ENCODE results near the gene CYP19A1.

The CYP19A1 gene

DNA sequence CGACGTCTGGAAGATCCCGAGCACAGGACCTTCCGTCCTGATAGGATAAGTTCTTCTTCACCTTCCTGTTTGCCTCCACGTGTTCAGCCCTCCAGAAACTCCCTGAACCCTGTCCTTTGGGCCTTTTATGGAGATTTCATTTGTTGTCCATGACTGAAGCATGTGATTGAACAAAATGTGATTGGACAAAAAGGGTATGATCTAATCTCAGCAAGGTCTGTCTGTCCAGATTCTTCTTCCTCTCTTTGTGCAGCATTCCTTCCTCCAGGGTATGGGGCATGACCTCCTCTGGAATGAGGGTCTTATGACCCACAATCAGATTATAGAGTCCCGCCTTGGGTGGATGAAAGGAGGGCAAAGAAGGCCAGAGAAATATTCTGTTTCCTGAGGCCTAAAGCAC is at the start of gene CYP19A1:
TSS of gene CYP19A1 (minus strand) at position 101 of the 400 bp plus-strand sequence. CDS start 95,684 bp downstream, outside the sequence.
- no peak for DNase-seq (ENCODE audit: low read depth, low spot score)

DNA sequence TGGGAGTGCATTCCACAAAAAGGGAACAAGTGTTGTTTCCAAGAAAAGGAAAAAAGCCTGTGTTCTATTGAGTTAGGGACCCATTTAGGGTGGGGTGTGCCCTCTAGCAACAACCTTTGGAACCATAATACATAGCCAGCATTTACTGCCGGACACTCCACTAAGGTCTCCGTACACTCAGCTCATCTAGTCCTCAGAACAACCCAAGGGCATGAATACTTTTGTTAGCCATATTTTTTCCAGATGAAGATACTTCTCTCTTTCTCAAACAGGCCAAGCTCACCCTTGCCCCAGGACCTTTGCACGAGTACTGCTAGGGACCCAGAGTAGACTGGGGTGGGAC is 49.3 kb upstream of the CYP19A1 start:
- no peak for DNase-seq (ENCODE audit: low read depth, low spot score)

DNA sequence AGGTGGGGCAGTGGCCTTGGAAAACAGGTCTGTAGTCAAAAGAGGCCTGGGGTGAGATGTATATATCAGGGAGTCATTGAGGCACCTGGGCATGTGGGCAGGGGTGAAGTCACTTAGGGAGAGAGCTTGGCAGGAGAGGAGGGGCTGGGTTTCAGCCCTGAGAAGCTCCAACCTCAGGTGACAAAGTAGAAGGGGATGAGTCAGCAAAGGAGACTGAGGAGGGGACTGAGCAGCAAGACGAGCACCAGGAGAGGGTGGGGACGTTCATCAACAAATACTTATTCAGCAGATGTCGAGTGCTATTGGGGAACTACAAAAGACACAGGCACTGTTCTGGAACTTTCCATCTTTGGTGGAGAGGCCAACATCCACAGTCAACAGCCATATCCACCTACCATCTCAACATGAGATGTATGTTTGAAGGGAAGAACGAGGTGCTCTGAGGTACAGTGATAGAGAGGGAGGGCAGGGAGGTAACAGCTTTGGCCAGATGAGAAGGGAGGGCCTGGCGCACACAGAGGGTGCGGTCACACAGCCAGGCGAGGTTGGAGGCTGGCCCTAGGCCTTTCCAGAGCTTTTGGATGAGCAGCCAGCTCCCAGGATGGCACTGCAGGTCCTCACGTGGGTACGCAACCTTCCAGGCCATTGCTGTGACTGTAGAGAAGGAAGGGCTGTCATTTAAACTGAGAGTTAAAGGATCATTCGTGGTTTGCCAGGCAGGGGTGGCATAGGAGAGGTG is 48.7 kb upstream of the CYP19A1 start:
- no peak for DNase-seq (ENCODE audit: low read depth, low spot score)

DNA sequence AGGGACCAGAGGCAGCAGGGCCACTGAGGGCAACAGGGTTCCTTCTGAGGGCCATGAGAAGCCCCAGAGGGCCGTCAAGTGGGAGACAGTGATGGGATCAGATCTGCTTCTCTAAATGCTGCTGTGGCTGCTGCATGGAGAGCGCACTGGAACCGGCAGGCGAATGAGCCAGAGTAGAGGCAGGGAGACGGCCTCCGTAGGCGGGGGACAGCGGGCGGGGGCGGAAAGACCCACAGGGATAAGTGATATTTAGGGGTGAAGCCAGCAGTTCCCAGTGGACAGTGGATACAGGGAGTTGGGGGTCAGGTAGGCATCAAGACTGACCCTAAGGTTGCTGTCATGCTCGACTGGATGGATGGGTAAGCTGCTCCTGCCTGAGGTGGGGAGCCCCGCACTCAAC is 48.1 kb upstream of the CYP19A1 start:
- DNase-seq (ENCODE audit: low read depth, low spot score) = no peak

DNA sequence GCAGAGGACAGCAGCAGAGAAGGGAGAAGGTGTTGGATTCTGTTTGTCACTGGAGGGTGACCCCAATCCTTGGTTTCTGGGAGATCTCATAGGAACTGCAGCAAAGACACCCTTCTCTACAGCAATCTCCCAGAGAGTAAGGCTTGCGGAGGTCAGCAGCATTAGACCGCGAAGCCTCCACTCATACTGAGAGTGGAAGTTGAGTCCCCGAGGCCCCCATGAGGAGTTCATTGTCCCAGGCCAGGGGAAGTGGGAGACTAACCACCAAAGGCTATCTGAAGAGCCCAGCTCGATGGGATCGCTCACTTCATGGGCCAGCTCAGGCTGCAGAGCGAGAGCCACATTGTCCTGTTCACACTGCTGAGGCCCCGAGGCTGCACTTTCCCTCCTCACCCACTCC is 47.6 kb upstream of the CYP19A1 start:
- DNase-seq (ENCODE audit: low read depth, low spot score) = no peak

DNA sequence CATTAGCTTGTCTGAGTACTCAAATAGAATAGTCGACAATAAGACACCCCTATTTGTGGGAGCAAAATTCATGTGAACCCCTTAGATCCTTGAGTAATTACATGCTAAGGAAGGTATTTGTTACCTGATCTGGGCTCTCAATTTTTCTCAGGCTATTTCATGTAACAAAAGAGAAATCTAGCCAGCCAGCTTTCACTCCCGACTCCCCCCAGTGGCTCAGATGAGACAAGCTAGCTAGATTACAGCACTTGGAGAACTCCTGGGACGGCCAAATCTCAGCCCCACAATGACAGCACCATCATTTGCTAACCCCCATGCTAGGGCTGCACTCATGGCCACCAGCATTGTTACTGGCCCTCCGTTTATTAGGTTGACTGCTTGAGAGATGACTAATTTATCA is 44.4 kb upstream of the CYP19A1 start:
- DNase-seq (ENCODE audit: low read depth, low spot score) = peak; percentile 71

DNA sequence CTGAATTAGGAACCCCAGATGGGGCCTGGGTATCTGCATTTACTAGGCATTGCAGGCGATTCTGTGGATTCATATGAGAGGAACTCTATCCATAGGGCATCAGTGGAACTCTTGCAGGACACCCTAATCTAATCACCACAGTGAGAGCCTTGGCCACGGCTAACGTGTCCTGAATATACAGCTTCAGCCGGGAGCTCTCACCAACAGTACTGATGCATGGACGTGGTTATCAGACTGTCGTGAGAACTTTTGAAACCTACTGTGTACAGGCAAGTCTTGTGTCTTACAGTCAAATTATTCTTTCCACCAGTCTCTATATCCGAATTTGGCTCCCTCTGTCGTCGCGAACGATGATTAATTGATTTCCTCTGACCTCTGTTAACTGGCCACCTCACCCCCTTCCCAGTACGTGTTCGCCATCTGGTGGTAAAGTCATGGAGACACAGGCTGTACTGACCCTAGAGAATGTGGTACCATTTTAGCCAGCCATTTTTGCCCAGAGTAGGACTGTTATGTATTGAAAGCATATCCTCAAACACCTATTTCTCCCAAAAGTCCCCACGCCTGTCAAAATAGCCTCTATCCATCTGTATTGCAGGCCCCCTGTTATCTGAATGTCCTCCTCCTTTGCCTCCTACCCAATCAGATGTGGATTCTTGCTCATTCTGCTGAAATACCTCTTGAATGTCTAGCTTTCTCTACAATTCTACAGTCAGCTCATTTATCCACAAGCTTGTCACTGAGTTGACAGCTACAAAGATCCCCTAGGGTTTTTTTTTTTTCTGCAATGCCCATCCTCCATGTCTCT is 42.8 kb upstream of the CYP19A1 start:
- peak; percentile 83 for DNase-seq (ENCODE audit: low read depth, low spot score)

DNA sequence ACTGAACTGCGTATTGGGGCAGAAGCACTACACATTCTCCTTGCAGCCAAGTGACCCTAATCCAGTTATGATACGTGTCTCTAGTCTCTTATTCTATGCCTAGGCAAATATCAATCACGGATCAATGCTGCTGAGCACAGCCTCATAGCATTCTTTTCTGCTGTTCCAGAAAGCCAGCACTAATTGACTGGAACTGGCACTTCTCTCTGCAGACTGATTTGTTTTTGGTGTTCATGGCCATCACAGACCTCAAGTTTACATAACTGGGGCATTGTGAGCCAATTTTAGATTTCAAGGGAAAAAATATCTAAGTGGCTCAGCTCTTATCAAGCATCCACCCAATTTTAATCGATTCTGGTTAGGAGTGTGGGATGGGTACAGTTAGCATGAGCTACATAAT is 41.0 kb upstream of the CYP19A1 start:
- no peak for DNase-seq (ENCODE audit: low read depth, low spot score)

DNA sequence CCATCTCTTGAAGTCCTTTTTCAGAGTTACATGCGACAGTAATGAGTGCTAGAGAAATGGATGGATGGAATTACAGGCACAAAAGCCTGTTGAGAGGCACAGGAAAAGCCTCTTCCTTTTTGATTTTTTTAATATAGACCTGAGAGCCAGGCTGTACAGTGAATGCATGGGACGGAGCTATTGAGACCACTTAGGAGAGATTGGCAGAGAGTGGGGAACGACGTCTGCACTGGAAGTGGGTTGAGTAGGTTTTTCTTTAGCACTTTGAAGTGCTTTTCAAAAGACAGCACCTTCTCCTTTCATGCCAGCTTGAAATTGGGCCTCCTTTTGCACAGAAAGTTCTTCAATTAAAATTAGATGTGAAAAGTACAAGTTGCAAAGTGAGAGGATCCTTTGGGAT is 40.0 kb upstream of the CYP19A1 start:
- DNase-seq (ENCODE audit: low read depth, low spot score) = no peak

DNA sequence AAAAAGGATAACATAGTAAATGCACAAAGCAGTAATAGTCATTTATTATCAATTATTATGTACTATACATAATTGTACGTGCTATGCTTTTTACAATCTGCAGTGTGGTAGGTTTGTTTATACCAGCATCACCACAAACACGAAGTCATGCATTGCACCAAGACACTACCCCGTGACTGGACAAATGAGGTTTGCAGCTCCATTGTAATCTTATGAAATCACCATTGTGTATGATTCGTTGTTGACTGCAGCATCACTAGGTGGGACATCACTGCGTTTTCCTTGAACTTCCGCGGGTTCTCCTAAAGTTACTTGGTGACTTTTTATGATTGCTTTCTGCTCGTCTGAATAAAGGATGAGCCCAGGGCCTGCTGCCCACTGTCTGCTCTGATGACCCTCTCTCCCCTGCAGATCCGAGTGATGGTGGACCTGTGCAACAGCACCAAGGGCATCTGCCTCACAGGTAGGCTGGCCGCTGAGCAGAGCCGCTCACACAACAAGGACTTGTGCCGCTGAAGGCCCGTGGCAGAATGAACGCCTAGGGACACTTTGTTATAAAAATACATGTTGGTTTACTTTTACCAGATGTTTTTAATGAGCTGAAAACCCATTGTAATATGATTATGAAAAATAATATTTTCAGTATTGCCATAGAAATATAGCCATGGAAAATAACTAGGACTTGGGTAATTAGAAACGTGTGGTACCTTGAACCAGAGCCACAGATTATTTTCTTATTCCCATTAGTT is 38.8 kb upstream of the CYP19A1 start:
- peak; percentile 50 for DNase-seq (ENCODE audit: low read depth, low spot score)

DNA sequence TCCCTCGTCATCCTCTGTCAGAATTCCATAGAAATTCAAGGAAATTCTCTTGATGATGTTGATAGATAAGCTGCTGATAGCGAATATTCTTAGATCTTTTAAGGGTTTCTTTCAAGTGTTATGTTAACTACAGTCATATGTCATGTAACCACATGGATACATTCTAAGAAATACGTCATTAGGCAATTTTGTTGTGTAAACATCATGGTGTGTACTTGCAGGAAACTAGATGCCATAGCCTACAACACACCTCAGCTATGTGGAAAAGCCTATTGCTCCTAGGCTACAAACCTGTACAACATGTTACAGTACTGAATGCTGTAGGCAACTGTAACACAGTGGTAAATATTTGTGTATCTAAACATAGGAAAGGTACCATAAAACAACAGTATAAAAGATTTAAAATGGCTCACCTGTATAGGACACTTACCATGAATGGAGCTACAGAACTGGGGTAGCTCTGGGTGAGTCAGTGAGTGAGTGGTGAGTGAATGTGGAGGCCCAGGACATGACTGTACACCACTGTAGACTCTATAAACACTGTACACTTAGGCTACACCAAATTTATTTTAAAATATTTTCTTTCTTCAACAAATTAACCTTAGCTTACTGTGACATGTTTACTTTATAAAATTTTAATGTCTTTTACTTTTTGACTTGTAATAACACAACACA is 37.7 kb upstream of the CYP19A1 start:
- DNase-seq (ENCODE audit: low read depth, low spot score) = peak; percentile 33

DNA sequence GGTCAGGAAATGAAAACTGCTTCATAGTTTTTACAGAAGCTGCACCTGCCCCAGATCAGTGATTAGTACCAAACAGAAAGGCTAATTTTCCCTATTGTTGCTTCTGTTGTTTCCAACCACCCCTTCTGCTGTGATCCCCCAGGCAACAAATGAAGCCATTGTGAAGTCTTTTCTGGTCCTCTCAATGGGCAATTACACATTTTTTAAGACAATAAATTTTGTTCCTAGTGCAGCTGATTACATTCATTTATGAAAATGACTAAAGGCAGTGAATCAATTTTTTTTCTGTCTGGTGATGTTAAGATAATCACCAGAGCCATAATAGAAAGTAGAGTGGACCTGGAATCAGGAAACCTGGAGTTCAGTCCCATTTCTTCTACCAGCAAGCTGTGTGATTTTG is 35.7 kb upstream of the CYP19A1 start:
- DNase-seq (ENCODE audit: low read depth, low spot score) = no peak

DNA sequence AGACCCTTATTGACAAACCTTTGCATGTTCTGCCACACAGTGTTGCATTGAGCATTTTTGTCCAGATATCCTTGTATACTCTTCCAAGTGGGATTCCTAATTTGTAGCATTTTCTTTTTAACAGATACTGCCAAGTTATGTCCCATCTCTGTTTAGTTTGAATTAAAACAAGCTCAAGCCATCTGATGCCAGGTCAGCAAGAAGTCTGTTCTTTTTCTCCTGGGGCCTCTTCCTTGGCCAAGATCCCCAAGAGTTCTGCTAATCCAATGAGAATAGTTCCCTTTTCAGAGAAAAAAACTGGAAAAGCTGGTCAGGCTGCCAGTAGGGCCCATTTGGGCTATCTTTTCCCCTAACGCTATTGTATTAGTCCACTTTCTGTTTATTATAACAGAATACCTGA is 32.9 kb upstream of the CYP19A1 start:
- DNase-seq (ENCODE audit: low read depth, low spot score) = no peak

DNA sequence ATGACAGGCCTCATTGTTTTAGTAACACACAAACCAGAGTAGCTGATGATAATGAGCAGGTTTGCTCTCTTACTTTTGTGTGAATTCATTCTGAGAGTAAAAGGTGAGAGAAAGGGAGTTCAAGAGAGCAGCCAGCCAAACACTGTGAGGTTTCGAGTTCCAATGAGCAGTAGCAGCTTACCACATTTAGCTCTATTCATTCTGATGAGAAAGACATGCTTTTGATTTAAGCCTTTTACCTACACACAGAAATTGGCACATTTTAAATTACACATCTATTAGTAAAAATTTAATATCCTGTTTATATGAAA is 31.0 kb upstream of the CYP19A1 start:
- DNase-seq (ENCODE audit: low read depth, low spot score) = peak; percentile 30

DNA sequence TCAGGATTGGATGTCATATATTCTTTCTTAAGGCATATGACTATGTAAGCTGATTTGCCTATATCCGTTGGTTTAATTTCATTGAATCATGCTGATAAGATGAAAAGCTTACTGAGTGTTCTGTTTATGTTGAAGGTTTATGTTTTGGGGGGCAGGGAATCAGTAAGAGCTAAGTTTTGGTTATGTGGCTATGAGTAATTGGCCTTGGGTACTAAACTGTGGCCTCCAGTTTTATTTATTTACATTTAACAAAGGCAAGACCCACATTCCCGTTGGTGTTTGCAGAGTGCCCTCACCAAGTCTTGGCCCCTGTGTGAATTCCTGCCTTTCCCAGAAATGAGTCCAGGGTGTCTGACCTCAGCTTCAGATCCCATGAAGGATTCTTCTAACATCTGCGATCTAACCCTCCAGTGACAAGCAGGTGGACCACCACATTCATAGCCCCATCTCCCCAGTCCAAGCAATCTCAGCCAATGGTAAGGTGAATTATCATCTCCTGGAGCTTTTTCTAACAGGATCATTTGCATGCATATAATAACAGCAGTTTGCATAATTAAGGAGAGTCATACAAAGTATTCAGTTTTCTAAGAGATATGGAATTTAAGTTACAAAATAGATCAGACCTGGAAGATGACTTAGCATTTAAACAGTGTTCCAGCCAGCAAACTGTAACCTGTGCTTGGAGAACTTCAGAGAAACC is 30.5 kb upstream of the CYP19A1 start:
- DNase-seq (ENCODE audit: low read depth, low spot score) = peak; percentile 63

DNA sequence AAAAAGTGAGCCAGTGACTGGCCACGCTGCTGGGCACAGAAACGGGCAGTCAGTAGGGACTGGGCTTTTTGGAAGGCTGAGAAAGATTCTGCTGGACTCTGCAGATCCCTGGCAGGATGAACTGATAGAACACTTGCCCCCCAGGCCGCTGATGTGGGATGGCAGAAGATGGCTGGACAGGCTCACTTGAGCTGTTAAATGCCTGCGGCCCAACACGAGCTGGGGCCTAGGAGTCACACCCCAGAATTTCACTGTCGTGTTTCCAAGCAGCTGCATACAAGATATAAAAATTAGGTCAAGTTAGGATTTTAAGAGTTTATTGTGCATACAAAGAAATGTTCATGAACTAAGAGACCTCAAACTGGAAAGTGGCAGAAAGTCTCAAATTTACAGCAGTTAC is 29.9 kb upstream of the CYP19A1 start:
- DNase-seq (ENCODE audit: low read depth, low spot score) = no peak

DNA sequence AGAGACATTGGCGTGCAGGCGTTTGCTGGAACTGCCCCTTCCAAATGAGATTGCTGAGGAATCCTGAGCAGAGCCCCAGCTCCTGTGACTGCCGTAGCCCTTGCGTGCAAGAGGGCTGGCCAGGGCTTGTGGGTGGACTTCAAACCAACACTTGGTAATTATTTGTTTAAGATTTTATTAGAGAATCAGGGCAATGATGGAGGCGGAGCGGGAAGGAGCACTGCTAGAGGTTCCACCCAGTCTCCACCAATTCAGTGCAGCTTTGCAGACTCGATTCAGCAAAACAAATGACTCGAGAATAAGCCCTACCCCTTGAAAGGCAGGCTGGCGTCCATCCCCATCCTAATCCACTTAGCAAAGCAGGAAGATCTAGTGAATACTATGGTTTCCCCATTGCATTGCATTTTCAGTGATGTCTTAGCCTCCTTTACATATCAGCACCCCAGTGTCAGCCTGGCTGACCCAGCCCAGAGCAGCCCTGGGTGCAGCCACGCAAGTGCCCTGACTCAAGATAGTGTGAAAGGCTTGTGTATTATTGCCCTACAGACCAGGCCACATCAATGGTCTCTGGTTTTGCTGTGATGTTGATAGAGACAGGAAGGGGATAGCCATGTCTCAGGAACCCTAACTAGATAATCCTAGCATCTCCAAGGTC is 29.1 kb upstream of the CYP19A1 start:
- DNase-seq (ENCODE audit: low read depth, low spot score) = no peak

DNA sequence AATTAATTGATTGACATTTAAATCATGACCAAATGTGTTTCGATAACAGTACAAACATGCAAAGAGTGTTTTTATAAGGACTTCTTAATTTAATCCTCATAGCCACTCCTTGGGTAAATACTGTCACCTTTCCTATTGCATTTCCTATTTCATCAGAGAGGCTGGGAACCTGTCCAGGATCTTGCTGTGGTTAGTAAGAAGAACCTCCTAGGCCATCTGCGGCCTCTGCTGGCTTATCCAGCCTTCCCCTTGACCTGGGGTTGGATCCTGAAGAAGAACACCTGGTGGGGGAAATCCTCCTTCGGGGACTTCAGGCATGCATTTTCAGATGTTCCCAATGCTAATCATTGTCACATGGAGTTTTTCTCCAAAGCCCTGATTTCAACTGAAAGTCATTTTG is 28.5 kb upstream of the CYP19A1 start:
- peak; percentile 40 for DNase-seq (ENCODE audit: low read depth, low spot score)

DNA sequence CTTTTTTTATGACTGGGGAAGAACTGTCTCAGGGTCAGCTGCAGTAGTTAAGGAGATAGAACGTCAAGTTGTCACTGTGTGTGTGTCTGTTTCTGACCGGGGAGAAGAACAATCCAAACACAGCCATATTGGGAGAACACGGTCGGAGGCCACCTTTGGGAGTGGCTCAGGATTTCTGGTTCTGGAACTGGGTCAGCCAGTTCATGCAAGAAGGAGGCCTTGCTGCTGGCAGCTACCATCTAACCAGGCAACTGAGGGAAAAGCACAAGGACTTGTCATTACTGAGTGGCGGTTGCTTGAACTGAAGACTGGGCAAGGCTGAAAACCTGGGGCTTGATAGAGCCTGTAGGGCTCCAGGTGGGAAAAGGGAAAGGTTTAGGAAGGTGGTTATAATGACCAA is 27.7 kb upstream of the CYP19A1 start:
- no peak for DNase-seq (ENCODE audit: low read depth, low spot score)

DNA sequence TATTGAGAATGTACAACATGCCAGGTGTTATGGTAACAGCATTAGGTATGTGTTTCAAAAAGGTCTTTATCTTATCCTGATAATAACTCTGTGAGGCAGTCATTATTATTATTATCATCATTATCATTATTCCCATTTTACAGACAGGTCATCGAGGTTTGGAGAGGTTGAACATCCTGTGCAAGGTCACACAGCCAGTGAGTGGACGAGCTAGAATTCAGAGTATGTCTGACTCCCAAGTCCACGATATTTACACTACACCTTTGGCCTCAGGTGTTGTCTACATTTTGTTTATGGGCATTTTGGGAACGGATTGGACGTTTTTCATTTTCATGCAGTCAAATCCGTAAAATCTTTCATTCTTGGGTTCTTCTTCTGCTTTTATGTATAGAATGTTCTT is 27.0 kb upstream of the CYP19A1 start:
- DNase-seq (ENCODE audit: low read depth, low spot score) = no peak

DNA sequence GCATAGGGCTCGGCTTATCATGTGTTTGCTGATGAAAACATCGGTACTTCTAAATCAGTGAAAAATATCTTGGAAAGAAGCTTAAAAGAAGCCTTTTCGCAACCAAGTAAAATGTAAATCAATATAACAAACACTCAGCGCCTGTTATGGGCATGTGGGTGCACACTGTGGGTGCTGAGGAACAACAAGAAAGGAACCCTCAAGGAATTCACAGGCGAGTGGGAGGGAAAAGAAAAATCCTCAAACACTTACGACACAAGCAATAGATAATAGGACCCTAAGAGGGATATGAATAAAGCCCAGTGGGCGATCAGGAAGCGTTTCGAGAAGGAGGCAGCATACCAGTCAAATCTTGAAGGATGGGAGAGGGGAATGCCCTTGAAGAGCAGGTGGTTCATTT is 25.0 kb upstream of the CYP19A1 start:
- DNase-seq (ENCODE audit: low read depth, low spot score) = no peak
